Measurements from ENCODE around the gene DNAJC27.
"Not testable (repeated sequence)": the region's sequence is repeated elsewhere in the genome, so short reads cannot be mapped to it uniquely, and the experiment has no call there.

DNAJC27 gene

GRCh38 chr2:24971536-24972314 lies at the start of gene DNAJC27:
DNAJC27 (minus strand) TSS chr2:24971955; CDS start chr2:24971904, 51 bp downstream.
- Histone ChIP-seq H3K4me3 (replicated peaks; ENCODE audit: low read depth, low read length) (peak within 1 kb of the TSS; percentile 79), H3K27me3 (replicated peaks; ENCODE audit: control insufficient read depth, insufficient read depth, low read length) (no peaks in the 10 kb centered on the region), H3K36me3 (ENCODE audit: control insufficient read depth, insufficient read depth, low read length) (no peaks in the 10 kb centered on the region)
- TF ChIP-seq, protein P1, sequence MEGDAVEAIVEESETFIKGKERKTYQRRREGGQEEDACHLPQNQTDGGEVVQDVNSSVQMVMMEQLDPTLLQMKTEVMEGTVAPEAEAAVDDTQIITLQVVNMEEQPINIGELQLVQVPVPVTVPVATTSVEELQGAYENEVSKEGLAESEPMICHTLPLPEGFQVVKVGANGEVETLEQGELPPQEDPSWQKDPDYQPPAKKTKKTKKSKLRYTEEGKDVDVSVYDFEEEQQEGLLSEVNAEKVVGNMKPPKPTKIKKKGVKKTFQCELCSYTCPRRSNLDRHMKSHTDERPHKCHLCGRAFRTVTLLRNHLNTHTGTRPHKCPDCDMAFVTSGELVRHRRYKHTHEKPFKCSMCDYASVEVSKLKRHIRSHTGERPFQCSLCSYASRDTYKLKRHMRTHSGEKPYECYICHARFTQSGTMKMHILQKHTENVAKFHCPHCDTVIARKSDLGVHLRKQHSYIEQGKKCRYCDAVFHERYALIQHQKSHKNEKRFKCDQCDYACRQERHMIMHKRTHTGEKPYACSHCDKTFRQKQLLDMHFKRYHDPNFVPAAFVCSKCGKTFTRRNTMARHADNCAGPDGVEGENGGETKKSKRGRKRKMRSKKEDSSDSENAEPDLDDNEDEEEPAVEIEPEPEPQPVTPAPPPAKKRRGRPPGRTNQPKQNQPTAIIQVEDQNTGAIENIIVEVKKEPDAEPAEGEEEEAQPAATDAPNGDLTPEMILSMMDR (IDR thresholded peaks at IDR 0.05; ENCODE audit: insufficient read depth, low read length, poor library complexity, severe bottlenecking): no peak
- DNase-seq (ENCODE audit: extremely low read depth, insufficient read length): peak; percentile 99

DNA sequence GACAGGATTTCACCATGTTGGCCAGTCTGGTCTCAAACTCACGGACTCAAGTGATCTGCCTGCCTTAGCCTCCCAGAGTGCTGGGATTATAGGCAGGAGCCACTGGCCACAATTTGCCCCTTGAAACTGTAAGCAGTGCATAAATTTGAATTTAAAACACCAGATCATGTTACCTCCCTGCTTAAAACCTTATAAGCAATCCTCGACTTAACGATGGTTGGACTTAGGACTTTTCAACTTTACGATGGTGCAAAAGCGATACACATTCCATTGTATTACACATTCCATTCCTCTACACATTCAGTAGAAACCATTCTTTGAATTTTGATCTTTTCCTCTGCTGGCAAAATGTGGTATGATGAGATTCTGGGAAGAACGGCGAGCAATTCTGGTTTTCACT lies 46.9 kb upstream of the DNAJC27 start:
- H3K36me3 ChIP-seq (ENCODE audit: control insufficient read depth, insufficient read depth, low read length): no peaks in the 10 kb centered on the region
- TF ChIP-seq, protein P1 (IDR thresholded peaks at IDR 0.05; ENCODE audit: insufficient read depth, low read length, poor library complexity, severe bottlenecking): no peak
- DNase-seq (ENCODE audit: extremely low read depth, insufficient read length): no peak
- no peaks in the 10 kb centered on the region for H3K27me3 ChIP-seq (replicated peaks; ENCODE audit: control insufficient read depth, insufficient read depth, low read length)
- H3K4me3 ChIP-seq (replicated peaks; ENCODE audit: low read depth, low read length): no peak overlapping the region

- Histone ChIP-seq H3K4me3 (replicated peaks; ENCODE audit: low read depth, low read length) (no peak overlapping the region), H3K36me3 (ENCODE audit: control insufficient read depth, insufficient read depth, low read length) (no peaks in the 10 kb centered on the region), H3K27me3 (replicated peaks; ENCODE audit: control insufficient read depth, insufficient read depth, low read length) (no peaks in the 10 kb centered on the region)
- TF ChIP-seq, protein P1 (IDR thresholded peaks at IDR 0.05; ENCODE audit: insufficient read depth, low read length, poor library complexity, severe bottlenecking): no peak
- no peak for DNase-seq (ENCODE audit: extremely low read depth, insufficient read length)
Observed at GRCh38 chr2:25014631-25015030, 42.9 kb upstream of the DNAJC27 start.

- not testable (repeated sequence) for DNase-seq (ENCODE audit: extremely low read depth, insufficient read length); H3K36me3 ChIP-seq (ENCODE audit: control insufficient read depth, insufficient read depth, low read length); H3K27me3 ChIP-seq (replicated peaks; ENCODE audit: control insufficient read depth, insufficient read depth, low read length); H3K4me3 ChIP-seq (replicated peaks; ENCODE audit: low read depth, low read length)
Observed at GRCh38 chr2:25011342-25011741, 39.6 kb upstream of the DNAJC27 start.

DNA sequence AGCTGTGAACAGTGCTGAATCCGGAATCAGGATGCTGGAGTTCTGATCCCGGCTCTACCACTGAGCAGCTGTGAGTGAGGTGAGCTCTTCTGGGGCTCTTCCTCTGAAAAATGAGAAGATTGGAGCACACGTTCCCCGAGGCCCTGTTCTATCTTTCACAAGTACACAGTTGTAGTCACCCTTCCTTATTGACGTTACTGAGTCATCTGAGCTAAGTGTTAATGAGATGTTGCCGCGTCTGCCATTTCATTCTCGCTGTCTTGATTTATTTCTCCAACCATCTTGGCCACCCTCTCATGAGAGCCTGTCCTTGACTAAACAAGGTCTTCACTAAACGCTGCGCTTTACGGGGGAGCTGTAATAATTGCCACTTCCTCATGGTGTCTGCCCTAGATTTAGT lies 38.2 kb upstream of the DNAJC27 start:
- DNase-seq (ENCODE audit: extremely low read depth, insufficient read length): no peak
- Histone ChIP-seq H3K4me3 (replicated peaks; ENCODE audit: low read depth, low read length) (no peak overlapping the region), H3K36me3 (ENCODE audit: control insufficient read depth, insufficient read depth, low read length) (no peaks in the 10 kb centered on the region), H3K27me3 (replicated peaks; ENCODE audit: control insufficient read depth, insufficient read depth, low read length) (no peaks in the 10 kb centered on the region)
- TF ChIP-seq, protein P1 (IDR thresholded peaks at IDR 0.05; ENCODE audit: insufficient read depth, low read length, poor library complexity, severe bottlenecking): no peak

- TF ChIP-seq, protein P1 (IDR thresholded peaks at IDR 0.05; ENCODE audit: insufficient read depth, low read length, poor library complexity, severe bottlenecking): no peak
- no peak for DNase-seq (ENCODE audit: extremely low read depth, insufficient read length)
Observed at GRCh38 chr2:25002066-25002465, 30.3 kb upstream of the DNAJC27 start.

More at GRCh38 chr2:25002066-25002465, 30.3 kb upstream of the DNAJC27 start:
- Histone ChIP-seq H3K36me3 (ENCODE audit: control insufficient read depth, insufficient read depth, low read length) (no peaks in the 10 kb centered on the region), H3K4me3 (replicated peaks; ENCODE audit: low read depth, low read length) (no peak overlapping the region), H3K27me3 (replicated peaks; ENCODE audit: control insufficient read depth, insufficient read depth, low read length) (no peaks in the 10 kb centered on the region)

Data from GM06990 (cell line).